Coronary artery (tissue), 2 donors: ENCODE measurements around the gene PRKN.

ENCODE experiments used
- DNase-seq: peaks from one replicate; pipeline ENCODE4 v3.0.0-alpha.2; 2017; ENCODE audit warnings: low spot score
- H3K27ac ChIP-seq, 2 donors: fragments of 200-600 bp; sonication (generic); one replicate each; pipeline ENCODE4 v1.5.1; 2016 to 2019
- H3K4me3 ChIP-seq: fragments of 200-600 bp; sonication (generic); 2 replicates; pipeline ENCODE4 v1.5.1; 2016; ENCODE audit warnings: mild to moderate bottlenecking, moderate library complexity
- TF ChIP-seq, protein P1 (sequence below): fragments of 200-600 bp; sonication (generic); IDR thresholded peaks from one replicate; pipeline ENCODE4 v1.5.1; 2019; ENCODE audit warnings: antibody characterized with exemption

Gene PRKN

DNA sequence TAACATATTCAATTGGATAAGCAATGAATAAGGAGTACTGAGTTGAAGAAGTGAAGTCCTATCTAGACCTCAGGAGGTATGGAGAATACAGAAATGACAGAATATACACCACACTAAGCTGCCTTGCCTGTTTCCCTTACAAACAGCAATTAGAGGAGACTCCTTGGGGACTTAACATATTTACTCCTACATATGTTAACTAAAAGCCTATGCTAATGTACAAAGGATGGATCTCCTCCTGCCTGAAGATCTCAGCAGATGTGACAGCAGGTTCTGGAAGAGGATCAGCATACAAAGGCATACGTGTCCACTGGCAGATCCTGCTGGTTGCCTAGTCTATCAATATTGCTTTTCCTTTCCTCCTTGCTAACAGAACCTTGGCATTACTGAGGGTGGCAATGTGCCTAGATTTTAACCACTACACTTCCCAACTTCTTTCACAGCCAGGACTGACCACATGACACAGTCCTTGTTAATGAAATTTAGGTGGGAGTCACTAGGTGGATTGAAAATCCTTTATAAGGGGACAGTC lies 29.6 kb downstream of the PRKN start:
- TF ChIP-seq, protein P1, sequence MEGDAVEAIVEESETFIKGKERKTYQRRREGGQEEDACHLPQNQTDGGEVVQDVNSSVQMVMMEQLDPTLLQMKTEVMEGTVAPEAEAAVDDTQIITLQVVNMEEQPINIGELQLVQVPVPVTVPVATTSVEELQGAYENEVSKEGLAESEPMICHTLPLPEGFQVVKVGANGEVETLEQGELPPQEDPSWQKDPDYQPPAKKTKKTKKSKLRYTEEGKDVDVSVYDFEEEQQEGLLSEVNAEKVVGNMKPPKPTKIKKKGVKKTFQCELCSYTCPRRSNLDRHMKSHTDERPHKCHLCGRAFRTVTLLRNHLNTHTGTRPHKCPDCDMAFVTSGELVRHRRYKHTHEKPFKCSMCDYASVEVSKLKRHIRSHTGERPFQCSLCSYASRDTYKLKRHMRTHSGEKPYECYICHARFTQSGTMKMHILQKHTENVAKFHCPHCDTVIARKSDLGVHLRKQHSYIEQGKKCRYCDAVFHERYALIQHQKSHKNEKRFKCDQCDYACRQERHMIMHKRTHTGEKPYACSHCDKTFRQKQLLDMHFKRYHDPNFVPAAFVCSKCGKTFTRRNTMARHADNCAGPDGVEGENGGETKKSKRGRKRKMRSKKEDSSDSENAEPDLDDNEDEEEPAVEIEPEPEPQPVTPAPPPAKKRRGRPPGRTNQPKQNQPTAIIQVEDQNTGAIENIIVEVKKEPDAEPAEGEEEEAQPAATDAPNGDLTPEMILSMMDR = no peak
- DNase-seq = no peak
- H3K4me3 ChIP-seq = no peak overlapping the region
- no peak overlapping the region for H3K27ac ChIP-seq

DNA sequence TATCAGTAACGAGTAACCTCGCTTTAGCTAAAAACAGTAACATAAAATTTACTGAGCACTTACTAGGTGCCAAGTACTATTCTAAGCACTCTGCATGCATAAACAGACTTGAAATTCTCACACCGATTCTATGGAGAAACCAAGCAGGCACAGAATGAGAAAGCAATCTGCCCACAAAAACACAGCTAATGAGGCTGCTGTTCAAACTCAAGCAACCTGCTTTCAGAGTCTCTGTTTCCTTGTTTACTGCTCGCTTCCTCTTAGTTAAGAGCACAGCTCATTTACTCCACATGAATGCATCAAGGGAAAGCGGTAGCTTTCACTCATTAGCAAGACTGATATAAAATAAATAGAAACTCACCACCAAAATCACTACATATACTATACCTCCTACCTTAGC lies 37.4 kb downstream of the PRKN start:
- DNase-seq = no peak
- TF ChIP-seq, protein P1 = no peak

DNA sequence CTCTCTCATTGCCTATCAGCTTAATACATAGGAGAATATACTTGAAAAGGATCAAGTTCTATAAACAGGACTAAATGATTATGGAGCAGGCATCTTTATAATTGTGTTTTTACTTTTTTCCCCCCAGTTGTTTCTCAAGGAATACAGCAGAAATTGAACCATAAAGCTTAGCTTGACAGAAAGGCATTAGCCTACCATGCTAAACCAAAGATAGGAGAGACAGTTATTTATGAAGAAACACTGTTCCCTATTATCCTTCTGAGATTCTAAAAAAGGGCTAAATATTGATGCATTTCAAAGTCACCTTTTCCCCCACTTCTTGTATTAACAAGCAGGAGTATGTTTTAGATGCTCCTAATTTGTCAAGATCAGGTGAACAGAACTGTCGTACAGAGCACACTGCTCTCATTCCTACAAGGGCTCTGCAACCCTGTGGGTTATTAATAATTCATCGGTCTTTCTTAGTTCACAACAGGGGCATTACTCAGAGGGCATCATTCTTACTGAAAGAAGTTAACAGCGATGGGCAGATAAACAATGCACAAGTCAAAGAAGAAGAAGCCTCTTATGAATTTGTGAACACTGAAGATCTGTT lies 38.7 kb downstream of the PRKN start:
- DNase-seq = no peak
- Histone ChIP-seq H3K4me3 (no peak overlapping the region), H3K27ac (no peak overlapping the region)
- TF ChIP-seq, protein P1 = no peak

More for the DNA sequence above, 37.4 kb downstream of the PRKN start:
- Histone ChIP-seq H3K27ac (no peak overlapping the region), H3K4me3 (no peak overlapping the region)

DNA sequence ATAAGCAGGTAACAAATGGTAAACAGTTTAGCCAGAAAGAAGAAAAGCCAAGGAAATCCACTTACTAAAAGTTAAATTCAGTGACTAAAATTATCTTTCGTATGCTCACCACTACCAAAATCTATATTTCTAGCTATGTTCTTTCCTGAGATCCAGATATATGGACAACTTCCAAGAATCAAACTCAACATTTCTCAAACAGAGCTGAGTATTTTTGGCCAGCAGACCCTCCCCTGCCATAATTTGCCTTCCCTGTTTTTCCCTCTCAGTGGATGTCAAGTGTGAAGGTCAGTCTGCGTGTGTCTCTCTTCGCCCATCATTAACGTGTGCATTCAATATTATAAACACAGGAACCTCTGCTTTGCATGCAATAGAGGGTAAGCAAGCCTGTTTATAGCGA lies 42.0 kb downstream of the PRKN start:
- Histone ChIP-seq H3K27ac (no peak overlapping the region), H3K4me3 (no peak overlapping the region)
- DNase-seq = no peak
- TF ChIP-seq, protein P1 = no peak

DNA sequence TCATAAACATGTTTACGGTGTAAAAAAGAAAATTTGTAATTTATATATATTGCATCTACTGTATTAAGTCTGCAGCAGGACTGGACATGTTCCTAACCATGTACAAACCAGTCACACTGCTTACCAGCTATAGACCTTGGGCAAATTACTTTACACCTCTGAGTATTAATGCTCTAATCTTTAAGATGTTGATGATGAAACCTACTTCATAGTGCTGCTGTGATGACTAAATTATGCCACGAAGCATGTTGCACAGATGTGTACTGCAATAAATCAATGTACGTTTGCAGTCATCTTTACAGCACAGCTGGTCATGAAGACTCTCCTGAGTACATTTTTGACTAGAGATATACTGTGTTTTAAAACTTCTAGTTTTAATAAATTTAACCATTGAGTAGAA lies 42.6 kb downstream of the PRKN start:
- no peak overlapping the region for H3K4me3 ChIP-seq
- TF ChIP-seq, protein P1 = no peak
- no peak overlapping the region for H3K27ac ChIP-seq
- DNase-seq = no peak

DNA sequence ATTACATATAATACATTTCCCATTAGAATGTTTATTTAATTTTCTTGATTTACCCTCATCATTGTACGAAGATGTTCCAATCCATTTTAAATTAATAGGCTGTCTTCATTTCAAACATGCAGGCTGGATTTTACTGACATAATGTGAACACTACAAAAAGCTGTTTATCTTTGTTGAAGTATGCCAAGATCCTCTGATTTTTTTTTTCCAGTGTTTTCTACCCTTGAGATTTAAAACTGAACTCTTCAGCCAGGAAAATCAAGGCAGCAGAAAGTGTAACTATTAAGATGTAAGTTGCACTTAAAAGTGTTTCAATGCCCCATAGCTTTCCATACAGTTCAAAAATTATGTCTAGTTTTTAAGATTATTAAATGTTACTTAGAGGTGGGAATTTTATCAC lies 43.5 kb downstream of the PRKN start:
- Histone ChIP-seq H3K27ac (no peak overlapping the region), H3K4me3 (no peak overlapping the region)
- no peak for DNase-seq
- TF ChIP-seq, protein P1 = no peak

DNA sequence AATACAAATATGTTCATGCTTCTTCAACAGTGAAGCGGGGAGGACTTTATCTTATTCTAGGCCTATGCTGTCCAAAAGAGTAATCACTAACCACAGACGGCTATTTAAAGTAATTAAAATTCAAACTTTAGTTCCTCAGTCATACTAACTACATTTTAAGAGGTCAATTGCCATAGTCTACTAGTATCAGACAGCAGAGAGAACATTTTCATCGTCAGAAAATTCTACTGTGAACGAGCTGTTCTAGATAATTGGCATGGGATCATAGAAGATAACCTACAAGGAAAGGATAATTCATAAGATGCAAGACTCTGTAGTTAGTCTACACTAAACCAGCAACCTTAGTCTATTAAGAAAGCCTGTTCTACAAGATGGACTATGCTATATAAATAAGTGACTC lies 44.4 kb downstream of the PRKN start:
- H3K27ac ChIP-seq = no peak overlapping the region
- TF ChIP-seq, protein P1 = no peak
- no peak overlapping the region for H3K4me3 ChIP-seq
- DNase-seq = no peak
